K562 (cell line): ENCODE measurements around the gene GALK2.

Experiments
- ATF7 ChIP-seq: fragments of 450-650 bp; IDR thresholded peaks from 2 replicates; pipeline ENCODE4 v1.7.1; 2014; ENCODE audit warnings: mild to moderate bottlenecking, moderate library complexity
- CBX3 ChIP-seq, 2 experiments: IDR thresholded peaks; 1 replicate in 1 of 2; 2 replicates in 1 of 2; pipeline ENCODE4 v1.6.1; 2012; ENCODE audit warnings: inconsistent platforms in 2 of 2, low read length in 2 of 2, borderline replicate concordance in 1 of 2, control low read depth in 1 of 2
- CTCF ChIP-seq, 3 experiments: IDR thresholded peaks in 2 of 3; conservative IDR thresholded peaks in 1 of 3; 2 replicates each; pipeline ENCODE4 v1.5.1; 2011 to 2012; ENCODE audit warnings: low read length in 3 of 3, mild to moderate bottlenecking in 3 of 3, control low read depth in 2 of 3, improper control_type of control experiment in 1 of 3, inconsistent platforms in 1 of 3, low read depth in 1 of 3, mixed read lengths in 1 of 3, moderate library complexity in 1 of 3; ENCODE audit not compliant: insufficient read depth in 2 of 3
- ETV6 ChIP-seq, 3 experiments: fragments of 150-350 bp in 1 of 3; sonication (generic) in 1 of 3; formaldehyde crosslinking in 1 of 3; IDR thresholded peaks; 2 replicates each; pipeline versions ENCODE4 v1.6.1 to v1.8.0; 2014 to 2022; ENCODE audit warnings: borderline replicate concordance in 2 of 3, low read depth in 2 of 3, antibody characterized with exemption in 1 of 3, low read length in 1 of 3, mild to moderate bottlenecking in 1 of 3, missing genetic modification reagents in 1 of 3
- HNRNPH1 ChIP-seq: fragments of 200-400 bp; formaldehyde crosslinking; optimal IDR thresholded peaks from 2 replicates; pipeline ENCODE3; 2017; ENCODE audit warnings: low read depth, mild to moderate bottlenecking, low read length, moderate library complexity
- MLX ChIP-seq, 2 experiments: fragments of 450-650 bp in 1 of 2; sonication (generic) in 1 of 2; formaldehyde crosslinking; conservative IDR thresholded peaks; 2 replicates each; pipeline versions ENCODE4 v1.4.0 to v1.8.1; 2020 to 2022; ENCODE audit warnings: mild to moderate bottlenecking in 1 of 2, missing genetic modification reagents in 1 of 2
- POLR2A ChIP-seq: fragments of 450-650 bp; conservative IDR thresholded peaks from 2 replicates; pipeline ENCODE4 v1.6.1; 2016
- POLR2AphosphoS5 ChIP-seq: IDR thresholded peaks from 2 replicates; pipeline ENCODE4 v1.6.1; 2011; ENCODE audit warnings: mild to moderate bottlenecking, low read depth, low read length, moderate library complexity; ENCODE audit not compliant: control insufficient read depth, insufficient read depth
- RBM34 ChIP-seq: fragments of 200-400 bp; formaldehyde crosslinking; IDR thresholded peaks from 2 replicates; pipeline ENCODE4 v1.6.1; 2018; ENCODE audit warnings: low read length, borderline replicate concordance; ENCODE audit not compliant: insufficient read depth
- STAG1 ChIP-seq: sonication (generic); formaldehyde crosslinking; IDR thresholded peaks from 2 replicates; pipeline ENCODE4 v1.5.0; 2020; ENCODE audit warnings: missing genetic modification reagents, borderline replicate concordance

GRCh38 chr15:49188933-49189332 is 18.9 kb downstream of the GALK2 start:
- no peak for TF ChIP-seq ATF7
- no peak for TF ChIP-seq HNRNPH1
- TF ChIP-seq ETV6 (IDR thresholded peaks at IDR 0.05; ENCODE audit: borderline replicate concordance in 1 of 2, low read depth in 2 of 2, low read length in 1 of 2), result no peak
- no peak for TF ChIP-seq ETV6 (CRISPR knock-in tag; IDR thresholded peaks at IDR 0.05; ENCODE audit: borderline replicate concordance)
- TF ChIP-seq CTCF (IDR thresholded peaks at IDR 0.05 in 2 of 3, conservative IDR thresholded peaks at IDR 0.05 in 1 of 3; ENCODE audit: insufficient read depth in 2 of 3, low read depth in 1 of 3, low read length in 3 of 3), result no peak
- TF ChIP-seq RBM34, result no peak
- TF ChIP-seq POLR2A, result no peak
- no peak for TF ChIP-seq POLR2AphosphoS5
- TF ChIP-seq MLX (CRISPR knock-in tag; conservative IDR thresholded peaks at IDR 0.05), result no peak
- no peak for TF ChIP-seq STAG1 (CRISPR knock-in tag)
- no peak for TF ChIP-seq CBX3 (IDR thresholded peaks at IDR 0.05; ENCODE audit: borderline replicate concordance in 1 of 2, low read length in 2 of 2)
